Measurements from ENCODE around the gene COL25A1.
"Not testable (repeated sequence)": the region's sequence is repeated elsewhere in the genome, so short reads cannot be mapped to it uniquely, and the experiment has no call there.

COL25A1 gene

DNA sequence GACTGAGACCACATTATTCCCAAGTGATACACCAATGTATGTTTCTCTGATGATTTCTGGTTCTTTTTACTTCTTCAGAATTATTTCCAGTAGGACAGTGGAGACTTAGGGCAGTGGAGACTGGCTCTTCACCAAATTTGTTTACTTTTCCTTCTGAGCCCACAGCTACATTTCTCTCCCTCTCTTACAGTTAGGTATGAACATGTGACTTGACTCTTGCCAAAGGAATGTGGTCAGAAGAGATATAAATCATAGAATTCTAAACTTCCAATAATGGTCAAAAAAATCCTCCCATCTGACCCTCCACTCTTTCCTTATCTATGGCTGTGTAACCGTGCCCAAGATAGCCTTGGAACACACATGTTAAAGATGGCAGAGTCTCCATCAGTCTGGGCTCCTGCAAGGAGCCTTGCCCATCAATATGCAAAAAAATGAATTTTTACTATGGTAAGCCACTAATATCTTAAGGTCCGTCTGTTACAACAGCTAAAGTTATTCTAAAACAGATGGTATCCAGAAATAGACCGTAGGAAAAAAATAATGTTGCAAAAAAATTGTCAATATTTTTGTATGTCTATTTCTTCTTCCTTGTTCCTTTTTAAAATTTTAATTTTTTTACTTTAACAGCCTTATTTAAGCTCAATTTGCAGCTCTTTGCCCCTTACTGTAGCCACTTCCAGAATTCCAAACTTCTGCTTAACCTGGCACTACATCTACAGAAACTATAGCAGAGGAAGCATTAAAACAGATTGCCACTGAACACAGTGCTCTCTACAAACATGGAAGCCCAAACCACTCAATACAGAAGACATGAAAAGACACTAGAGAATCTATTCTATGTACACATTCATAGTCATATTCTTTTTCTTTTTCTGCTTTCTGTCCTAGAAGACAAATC, 260.7 kb downstream of the COL25A1 start:
- no peak for DNase-seq

DNA sequence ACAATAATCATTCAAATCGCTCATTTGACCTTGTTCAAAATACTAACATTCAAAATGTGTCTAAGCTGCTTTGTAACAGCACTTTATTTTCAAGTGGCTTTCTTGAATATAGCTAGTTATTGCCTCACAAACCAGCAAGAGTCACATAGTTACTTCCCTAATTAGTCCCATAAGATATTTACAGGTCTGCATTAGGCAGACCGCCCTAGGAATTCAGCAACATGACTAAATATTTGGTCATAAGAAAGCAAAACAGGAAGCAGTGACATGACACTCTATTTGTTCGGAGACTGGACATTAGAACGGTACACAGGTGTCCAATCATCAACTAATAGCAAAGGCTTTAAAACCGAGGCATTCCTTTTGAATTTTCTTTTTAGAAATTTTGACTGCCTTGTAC, 262.0 kb downstream of the COL25A1 start:
- no peak for DNase-seq

GRCh38 chr4:109037026-109037425, 265.4 kb downstream of the COL25A1 start:
- DNase-seq: no peak

GRCh38 chr4:109033993-109034392, 268.5 kb downstream of the COL25A1 start:
- DNase-seq: no peak

DNA sequence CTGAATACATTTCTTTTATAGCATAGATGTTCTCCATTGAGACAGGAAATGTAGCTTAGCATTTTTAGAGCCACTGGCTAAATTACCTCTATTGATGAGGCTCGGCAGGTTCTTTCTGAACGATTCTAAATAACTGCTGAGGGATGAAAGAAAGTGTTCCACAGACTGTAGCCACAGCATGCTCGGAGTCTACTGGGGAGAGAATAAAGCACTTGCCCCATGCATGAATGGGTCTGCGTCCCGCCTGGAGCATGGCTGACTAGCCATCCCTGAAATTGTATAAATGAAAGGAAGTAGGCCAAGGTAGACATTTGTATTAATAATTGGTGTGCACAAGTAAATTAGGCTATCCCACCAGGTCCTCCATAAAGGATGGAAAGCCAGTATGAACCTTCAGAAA, 269.8 kb downstream of the COL25A1 start:
- no peak for DNase-seq

DNA sequence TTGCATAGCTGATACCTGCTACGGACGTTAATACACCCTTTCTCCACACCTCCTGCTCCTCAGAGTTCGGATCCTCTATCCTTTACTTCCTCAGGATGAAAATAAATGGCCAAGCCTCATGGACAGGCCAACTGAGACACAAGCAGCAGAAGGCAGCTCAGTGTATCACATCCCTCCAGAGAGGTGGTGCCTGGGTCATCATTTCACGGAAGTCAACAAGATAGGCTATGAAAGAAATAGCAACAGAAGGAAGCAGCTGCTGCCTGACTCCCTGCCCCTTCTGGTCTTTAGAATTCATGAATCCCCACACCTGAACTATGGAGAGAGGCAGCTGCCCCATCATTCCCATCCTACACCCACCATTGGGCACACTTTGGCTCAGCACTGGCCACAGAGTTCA, 272.5 kb downstream of the COL25A1 start:
- DNase-seq: no peak

GRCh38 chr4:109027016-109027500, 275.4 kb downstream of the COL25A1 start:
- no peak for DNase-seq

DNA sequence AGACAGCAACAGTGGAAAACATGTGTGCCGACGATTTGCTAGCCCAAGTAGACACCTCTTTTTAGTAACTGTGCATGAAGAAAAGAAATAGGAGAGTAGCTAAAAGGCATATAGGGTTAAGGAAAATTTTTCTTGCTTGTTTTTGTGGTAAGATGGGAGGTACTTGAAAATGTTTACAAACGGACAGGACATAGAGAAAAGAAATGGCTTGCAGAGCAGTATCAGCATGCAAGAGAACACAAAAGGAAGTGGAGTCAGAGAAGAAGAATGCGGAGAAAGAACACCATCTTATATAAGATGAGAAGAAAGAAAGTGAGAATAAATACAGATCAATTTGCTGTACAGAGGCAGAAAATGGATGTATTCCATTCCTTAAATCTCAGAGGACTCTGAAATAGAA, 275.9 kb downstream of the COL25A1 start:
- no peak for DNase-seq

- DNase-seq: no peak
These were observed 276.9 kb downstream of the COL25A1 start for GRCh38 chr4:109025471-109026076.

DNA sequence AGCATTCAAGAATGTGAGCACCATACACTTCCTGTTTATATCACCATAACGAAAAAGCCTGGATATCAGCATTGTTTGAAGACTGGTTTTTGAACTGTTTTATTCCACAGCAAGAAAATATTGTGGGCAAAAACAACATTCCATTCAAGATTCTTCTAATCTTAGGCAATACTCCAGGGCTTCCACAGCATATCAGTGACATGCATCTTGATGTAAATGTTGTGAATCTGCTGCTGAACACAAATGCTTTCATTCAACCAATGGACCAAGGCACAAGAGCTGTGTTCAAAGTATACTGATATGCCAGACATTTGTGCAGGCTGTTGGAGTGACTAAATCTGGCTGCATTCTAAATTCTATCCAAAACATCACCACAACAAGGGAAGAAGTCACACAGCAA, 279.5 kb downstream of the COL25A1 start:
- DNase-seq: no peak

DNA sequence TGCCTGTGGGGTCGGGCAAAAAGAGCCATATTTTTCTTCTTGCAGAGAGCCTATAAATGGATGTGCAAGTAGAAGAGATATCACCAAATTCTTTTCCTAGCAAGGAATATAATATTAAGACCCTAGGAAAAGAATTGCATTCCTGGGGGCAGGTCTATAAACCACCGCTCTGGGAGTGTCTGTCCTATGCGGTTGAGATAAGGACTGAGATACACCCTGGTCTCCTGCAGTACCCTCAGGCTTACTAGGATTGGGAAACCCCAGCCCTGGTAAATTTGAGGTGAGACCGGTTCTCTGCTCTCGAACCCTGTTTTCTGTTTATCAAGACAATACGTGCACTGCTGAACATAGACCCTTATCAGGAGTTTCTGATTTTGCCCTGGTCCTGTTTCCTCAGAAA, 280.8 kb downstream of the COL25A1 start:
- not testable (repeated sequence) for DNase-seq

- no peak for DNase-seq
These were observed 281.6 kb downstream of the COL25A1 start for GRCh38 chr4:109020861-109021260.

DNA sequence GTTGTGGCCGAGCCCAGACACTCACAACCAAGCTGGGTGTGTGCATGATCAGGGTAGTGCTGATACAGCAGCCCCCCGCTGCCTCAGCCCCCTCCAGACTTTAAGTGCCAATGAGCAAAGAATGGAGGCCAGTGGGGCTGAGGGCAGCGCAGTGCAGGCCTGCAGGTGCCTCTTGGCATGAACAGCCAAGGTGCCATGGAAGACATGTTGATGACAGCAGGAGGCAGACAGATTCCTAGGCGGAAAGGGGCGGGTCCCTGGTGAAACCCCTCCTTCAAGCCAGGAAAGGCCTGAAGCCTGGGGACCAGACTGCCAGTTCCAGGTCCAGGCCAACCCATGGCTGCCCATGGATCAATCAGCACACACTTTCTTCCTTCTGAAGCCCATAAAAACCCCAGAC, 286.3 kb downstream of the COL25A1 start:
- DNase-seq: no peak

DNA sequence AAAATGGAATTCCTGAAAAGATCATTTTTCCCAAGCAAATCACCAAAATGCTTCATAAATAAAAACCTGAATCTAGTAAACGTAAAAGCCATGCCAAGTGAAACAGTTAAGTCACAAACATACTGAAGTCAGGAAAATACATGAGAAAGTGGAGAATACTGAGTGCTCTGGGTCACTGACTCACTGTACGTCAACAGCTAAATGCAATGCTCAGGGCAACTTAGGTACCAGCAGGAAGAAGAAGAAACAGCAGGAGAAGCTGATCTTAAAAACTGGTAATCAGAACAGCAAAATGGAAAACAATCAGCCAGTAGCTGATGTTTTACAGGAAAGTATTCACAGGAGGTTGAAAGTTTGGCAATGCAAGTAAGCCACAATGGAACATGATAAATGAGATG, 287.0 kb downstream of the COL25A1 start:
- no peak for DNase-seq

DNA sequence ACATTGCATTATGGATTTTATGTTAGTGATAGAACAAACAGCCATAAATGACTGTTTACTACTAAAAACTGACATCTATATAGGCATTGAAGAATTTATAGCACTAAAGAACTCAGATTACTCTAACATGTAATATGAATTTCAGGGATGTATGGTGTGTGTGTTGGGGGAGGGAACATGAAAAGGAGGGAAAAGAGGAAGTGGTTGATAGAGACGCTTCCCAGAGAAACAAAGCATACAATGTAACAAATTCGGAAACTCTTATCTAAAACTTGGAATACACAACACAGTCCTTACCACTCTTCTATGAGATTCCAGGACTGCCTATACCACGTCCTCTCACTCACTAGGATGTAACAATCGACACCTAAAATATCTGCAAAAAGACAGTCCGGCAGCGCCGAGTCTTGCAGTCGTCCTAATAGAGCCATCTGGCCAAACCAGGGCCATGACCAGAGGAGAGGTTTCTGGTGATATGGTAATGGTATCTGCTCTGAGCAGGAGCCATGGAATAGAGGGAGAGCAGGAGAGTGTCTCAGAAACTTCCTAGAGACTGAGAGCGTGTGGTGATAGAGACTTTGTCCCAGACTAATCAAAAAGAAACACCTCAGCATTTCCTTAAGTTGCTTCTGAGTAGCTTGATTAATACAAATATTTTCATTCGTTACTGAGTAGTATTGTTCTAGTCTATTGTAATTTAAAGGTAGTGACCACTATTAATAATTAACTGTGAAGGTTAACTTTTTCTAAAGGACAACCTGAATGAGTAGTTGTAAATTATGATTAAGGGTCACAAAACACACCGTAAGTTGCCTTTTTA, 287.7 kb downstream of the COL25A1 start:
- no peak for DNase-seq

- no peak for DNase-seq
These were observed 290.1 kb downstream of the COL25A1 start for GRCh38 chr4:109012286-109012880.

DNA sequence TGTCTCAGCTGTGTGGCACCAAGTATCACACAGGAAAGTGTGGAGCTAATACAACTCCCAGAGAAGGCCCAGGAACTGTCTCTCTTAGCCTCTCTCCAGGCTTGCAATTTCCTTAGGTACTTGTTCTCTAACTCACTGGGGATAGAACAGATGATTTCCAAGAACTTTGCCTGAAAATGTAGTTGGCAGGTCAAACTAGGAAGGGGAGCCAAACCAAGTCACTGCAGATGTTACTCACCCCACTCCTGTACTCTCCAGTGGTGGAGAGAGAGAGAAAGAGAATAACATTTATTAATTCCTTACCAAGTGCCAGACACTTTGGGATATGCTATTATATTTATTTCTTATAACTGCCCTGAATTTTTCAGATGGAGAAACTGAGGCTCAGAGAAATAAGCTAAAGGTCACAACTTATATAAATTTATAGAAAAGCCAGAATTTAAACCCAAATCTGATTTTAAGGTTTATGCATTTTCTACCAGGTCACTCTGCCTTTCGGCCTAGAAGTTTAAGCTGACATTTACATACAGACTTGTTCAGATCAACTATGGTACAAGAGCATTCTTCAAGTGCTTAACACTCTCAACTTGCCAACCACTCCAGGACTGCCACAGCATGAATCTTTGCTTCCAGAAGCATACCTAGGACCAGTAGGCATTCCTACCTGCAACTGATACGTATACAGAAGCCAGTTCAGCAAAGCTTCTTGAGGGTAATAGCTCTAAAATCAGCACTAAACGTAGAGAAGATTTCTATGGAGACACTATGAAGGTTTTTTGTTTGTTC, 291.0 kb downstream of the COL25A1 start:
- no peak for DNase-seq

DNA sequence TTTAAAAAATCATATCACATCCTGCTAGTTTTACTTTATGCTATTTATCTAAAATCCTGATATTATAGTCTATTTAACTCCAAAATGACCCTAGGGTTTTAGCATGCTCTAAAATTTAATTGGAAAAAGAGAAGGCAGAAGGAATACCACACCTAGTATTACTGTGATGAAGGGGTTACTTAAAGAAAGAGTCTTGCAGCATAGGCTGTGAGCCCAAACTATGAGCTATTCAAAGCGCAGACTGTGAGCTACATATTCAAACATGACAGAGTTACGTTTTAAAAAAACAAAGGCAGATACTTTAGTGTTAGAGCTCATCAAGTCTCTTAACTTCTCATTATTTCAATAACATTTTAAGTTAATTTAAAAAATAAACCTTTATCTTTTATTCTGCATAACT, 291.9 kb downstream of the COL25A1 start:
- DNase-seq: no peak

DNA sequence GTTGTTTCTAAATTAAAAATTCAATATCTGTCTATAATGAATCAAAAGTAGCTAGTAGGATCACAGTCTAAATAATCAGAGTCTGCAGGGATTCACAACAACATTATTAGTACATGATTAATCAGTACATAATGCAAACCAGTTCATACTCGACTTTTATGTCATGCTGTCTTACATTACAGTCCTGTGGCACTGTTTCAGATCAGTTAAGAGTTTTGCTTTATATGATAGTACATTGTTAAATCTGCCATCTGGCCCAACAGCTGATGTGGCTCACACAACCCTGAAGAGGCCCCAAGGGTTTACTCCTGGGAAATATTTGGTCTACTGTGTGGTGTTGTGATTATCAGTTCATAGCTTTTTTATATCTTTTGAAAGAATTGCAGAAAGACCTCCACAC, 292.5 kb downstream of the COL25A1 start:
- DNase-seq: no peak

DNA sequence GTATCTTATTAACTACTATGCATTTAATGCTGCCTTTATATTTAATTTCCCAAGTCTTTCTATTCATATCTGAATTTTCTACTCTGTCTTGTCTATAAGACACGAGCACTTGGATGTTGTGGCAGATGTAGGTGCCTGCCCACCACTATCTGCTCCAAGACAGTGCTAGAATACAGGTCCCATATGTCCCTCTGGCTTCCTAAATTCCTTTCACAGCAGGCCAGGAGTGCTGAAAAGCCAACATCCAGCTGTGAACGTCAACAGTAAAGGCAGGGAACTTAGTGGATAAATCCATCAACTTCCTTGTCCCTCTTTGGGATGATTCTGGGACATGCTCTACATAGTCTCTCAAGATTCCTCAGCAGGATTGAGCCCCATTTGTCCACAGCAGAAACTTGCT, 294.5 kb downstream of the COL25A1 start:
- no peak for DNase-seq

DNA sequence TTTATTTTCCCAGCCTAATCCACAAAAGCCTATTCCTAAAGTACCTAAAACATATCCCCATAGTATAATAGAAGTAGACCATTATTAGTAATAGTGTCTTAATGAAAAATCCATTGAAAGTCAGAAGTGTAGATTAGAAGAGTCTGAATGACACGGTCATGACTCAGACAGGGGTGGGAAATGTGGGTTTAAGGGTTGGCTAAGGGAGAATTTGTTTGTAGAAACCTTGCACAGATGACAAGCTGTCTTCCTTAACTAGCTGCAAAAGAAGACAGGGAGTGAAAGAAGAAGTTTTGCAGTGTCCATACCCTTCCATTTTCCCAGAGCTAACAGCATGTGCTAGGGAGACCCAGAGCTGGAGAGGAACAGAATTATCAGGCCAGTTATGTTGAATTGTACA, 296.9 kb downstream of the COL25A1 start:
- DNase-seq: no peak

- DNase-seq: no peak
These were observed 298.0 kb downstream of the COL25A1 start for GRCh38 chr4:109004418-109004817.
